Activated naive CD4-positive, alpha-beta T cell treated with anti-CD3 and anti-CD28 coated beads for 36 hours (primary cell): Measurements from ENCODE around the gene BLACAT1. TPM values are rescaled to one million over a fixed set of nuclear protein-coding genes. Genes with fewer than 3 reads are reported as not detected.

Source experiments
- CTCF ChIA-PET: fragments of 350-600 bp; sonication (Branson Sonifier 250); formaldehyde crosslinking; loops from one replicate; lab custom pipeline; 2021; ENCODE audit warnings: antibody characterized with exemption; lab: Charles Lee
- DNase-seq: peaks from one replicate; pipeline ENCODE4 v3.0.0-alpha.2; 2020
- H3K27ac Mint-ChIP-seq: one replicate; pipeline ENCODE4 v1.8.0; 2021; ENCODE audit warnings: mild to moderate bottlenecking, mixed read lengths
- H3K27me3 Mint-ChIP-seq: one replicate; pipeline ENCODE4 v1.8.0; 2021; ENCODE audit warnings: low read depth, mixed read lengths
- H3K36me3 Mint-ChIP-seq: one replicate; pipeline ENCODE4 v1.8.0; 2021; ENCODE audit warnings: low read depth, mixed read lengths
- H3K4me1 Mint-ChIP-seq: one replicate; pipeline ENCODE4 v1.8.0; 2021; ENCODE audit warnings: low read depth, mixed read lengths
- H3K4me3 Mint-ChIP-seq: one replicate; pipeline ENCODE4 v1.8.0; 2021; ENCODE audit warnings: mild to moderate bottlenecking, moderate library complexity, mixed read lengths
- H3K9me3 Mint-ChIP-seq: one replicate; pipeline ENCODE4 v1.8.0; 2021; ENCODE audit warnings: mixed read lengths
- intact Hi-C: fragments of 100-400 bp; cut with micrococcal nuclease; formaldehyde crosslinking; loops from one replicate; pipeline ENCODE4 v1.15.1; 2023
- total RNA-seq, 2 experiments: library from RNA; stranded (reverse); gene quantifications; one replicate each; pipeline ENCODE4 v1.2.3, GENCODE V29; 2021

BLACAT1 gene
- total RNA-seq, 2 experiments from 2014 or later = 0.14 to 0.30 TPM

DNA sequence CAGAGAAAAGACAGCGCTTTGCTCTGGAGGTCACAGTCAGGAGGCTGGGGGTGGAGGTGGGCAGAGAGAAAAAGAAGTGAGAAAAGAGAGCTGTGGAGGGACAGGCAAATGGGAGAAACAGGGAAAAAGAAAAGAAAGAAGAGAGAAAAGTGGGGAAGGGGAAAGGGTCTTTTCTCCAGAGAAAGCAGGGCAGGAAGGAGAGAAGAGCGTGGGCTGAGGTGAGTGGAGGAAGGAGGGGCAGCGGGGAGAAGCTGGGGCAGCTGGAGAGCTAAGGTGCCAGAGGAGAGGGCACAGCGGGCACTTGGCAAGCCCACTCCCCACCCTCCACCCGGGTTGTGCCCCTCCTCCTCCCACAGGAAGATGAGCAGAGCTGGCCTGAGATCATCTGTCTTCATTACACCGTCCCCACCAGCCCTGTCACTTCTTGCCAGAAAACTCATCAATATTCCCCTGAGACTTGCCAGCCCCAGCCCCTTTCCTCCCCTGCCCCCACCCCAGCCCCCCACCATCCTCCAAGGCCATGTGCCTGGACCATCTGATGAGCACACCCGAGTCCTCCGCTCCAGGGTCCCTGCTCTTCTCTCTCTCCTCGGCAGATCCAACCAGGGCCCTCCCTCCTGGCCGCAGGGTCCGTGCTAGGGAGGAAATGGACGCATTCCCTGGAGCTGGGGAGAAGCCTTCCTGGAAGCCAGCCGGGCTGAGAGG, 17.0 kb upstream of the BLACAT1 start:
- no peak for DNase-seq
- Mint-ChIP-seq H3K4me1 (no peaks in the 10 kb centered on the region), H3K36me3 (peaks cover 5% of the 10 kb centered on the region), H3K27ac (no peak overlapping the region), H3K4me3 (no peak overlapping the region), H3K9me3 (peaks cover 16% of the 10 kb centered on the region), H3K27me3 (peaks cover 37% of the 10 kb centered on the region)
- intact Hi-C loops = no loop called here
- CTCF ChIA-PET = interaction anchor here (0.7 to 4.0 kb wide), 2 partner anchors 12 to 13 kb away, joined by 3 to 28 read pairs; no protein-coding TSS in a partner anchor

DNA sequence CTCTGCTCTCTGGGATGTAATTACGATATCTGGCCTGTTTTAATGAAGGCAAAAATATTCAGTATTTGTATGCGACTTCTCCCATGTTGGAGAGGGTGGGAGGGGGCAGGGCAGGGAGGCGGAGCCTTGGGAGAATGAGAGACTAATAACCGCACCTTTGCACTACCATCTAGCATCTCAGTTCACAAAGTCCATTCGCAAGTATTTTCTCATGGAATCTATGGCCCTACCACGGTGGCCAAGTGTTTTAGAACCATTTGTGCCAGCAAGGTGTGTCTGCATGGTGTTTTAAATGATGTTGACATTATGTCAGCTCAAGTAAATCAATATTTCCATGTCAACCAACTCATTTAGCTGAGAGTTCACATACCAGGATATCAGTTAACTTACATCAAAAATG, 14.3 kb upstream of the BLACAT1 start:
- H3K9me3 Mint-ChIP-seq = peaks cover 7% of the 10 kb centered on the region
- H3K36me3 Mint-ChIP-seq = peaks cover 5% of the 10 kb centered on the region
- H3K27me3 Mint-ChIP-seq = peaks cover 45% of the 10 kb centered on the region
- H3K27ac Mint-ChIP-seq = no peak overlapping the region
- H3K4me3 Mint-ChIP-seq = no peak overlapping the region
- intact Hi-C loops = no loop called here
- no peak for DNase-seq
- CTCF ChIA-PET = no interaction called here
- H3K4me1 Mint-ChIP-seq = no peaks in the 10 kb centered on the region

DNA sequence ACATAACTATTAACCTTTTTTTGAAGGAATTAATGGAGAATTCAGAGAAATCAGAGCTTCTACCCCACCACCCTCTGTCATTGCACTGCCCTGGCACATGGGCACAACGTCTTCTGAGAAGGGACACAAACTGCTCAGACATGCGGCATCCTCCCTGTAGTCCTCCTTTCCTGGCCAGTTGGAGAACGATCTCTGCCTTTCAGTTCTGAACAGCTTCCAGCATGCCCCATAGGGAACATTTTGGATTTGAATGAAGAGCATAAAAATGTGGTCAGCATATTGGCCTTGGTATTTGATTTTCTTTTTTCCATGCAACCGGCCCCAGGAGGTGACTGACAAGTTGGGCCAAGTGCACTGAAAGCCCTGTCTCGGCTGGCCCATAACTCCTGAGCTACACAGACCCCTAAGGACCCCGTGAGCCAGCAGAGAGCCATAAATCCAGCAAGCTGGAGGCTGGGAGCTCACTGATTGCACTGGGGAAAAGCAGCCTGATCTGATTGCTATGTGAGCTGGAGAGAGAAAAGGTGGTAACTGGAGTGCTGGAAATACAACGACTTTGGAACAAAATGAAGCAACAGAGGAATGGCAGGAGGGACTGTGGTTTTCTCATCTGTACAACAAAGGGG, 10.9 kb upstream of the BLACAT1 start:
- Mint-ChIP-seq H3K4me1 (no peaks in the 10 kb centered on the region), H3K4me3 (no peak overlapping the region), H3K9me3 (no peaks in the 10 kb centered on the region), H3K27me3 (peaks cover 19% of the 10 kb centered on the region), H3K27ac (no peak overlapping the region), H3K36me3 (no peaks in the 10 kb centered on the region)
- CTCF ChIA-PET = interaction anchor here (0.6 to 1.3 kb wide), 5 partner anchors 19 to 191 kb away, joined by 3 to 7 read pairs (median 3); no protein-coding TSS in a partner anchor
- DNase-seq = no peak
- intact Hi-C loops = no loop called here

DNA sequence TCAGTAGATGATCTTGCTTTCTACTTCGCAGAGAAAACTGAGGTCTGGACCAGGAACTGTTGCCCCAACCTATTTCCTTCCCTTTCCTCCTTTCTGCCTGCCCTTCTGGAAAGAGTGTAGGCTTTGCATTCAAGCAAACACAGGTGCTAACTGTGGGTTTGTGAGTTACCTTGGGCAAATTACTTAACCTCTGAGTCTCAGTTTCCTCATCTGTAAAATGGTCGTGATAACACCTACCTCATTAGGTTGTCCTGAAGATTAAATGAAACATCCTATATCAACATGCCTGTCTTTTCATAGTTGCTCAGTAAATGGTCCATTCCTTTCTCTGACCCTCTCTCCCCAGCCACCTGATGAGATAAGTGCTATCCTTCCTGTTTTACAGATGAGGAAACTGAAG, 9.5 kb upstream of the BLACAT1 start:
- Mint-ChIP-seq H3K27ac (no peak overlapping the region), H3K4me3 (no peak overlapping the region), H3K36me3 (no peaks in the 10 kb centered on the region), H3K4me1 (no peaks in the 10 kb centered on the region), H3K27me3 (peaks cover 19% of the 10 kb centered on the region), H3K9me3 (no peaks in the 10 kb centered on the region)
- intact Hi-C loops = no loop called here
- DNase-seq = no peak
- CTCF ChIA-PET = interaction anchor here (2.2 kb wide), 1 partner anchor 20 kb away, joined by 6 read pairs; no protein-coding TSS in a partner anchor

DNA sequence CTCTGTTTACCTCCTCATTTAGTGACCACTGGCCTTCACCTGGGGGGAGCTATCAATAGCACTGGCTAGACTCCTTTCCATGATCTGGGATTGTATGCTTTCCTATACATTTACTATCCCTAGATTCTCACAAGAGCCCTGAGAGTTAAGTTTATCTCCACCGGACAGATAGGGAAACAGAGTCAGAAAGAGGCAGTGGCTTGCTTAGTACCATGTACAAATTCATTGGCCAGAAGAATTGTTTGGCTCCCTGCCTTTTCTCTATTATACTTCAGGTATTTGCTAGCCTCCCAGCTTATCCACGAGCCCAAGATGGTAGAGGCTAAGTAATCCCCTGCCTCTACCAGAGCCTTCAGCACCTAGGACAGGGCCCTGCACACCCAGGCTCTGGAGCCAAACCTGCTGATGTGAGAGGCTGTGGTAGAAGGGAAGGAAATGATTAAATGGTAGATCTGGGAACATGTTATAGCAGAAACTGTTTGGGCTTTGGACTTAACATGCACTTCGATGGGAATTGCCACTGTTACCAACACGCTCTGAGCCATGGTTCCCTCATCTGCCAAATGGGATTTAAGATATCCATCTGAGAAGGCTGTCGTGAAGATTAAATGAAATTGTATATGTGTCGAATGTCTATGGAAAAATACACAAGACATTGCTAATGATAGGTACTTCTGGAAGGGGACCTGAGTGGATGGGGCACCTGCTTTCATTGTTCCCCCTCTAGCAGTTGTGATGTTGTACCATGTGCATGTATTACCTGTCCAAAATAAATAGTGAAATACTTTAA, 3.1 kb upstream of the BLACAT1 start:
- CTCF ChIA-PET = interaction anchor here (1.0 to 2.8 kb wide), 3 partner anchors 26 to 124 kb away, joined by 3 to 12 read pairs (median 8); no protein-coding TSS in a partner anchor
- DNase-seq = peak; percentile 69
- H3K4me1 Mint-ChIP-seq = peaks cover 10% of the 10 kb centered on the region
- no peaks in the 10 kb centered on the region for H3K36me3 Mint-ChIP-seq
- intact Hi-C loops = loop anchor here (1.0 kb wide), 1 partner anchor 26 kb away; no protein-coding TSS in a partner anchor
- H3K27ac Mint-ChIP-seq = no peak overlapping the region
- peaks cover 42% of the 10 kb centered on the region for H3K27me3 Mint-ChIP-seq
- H3K9me3 Mint-ChIP-seq = no peaks in the 10 kb centered on the region
- H3K4me3 Mint-ChIP-seq = no peak overlapping the region

DNA sequence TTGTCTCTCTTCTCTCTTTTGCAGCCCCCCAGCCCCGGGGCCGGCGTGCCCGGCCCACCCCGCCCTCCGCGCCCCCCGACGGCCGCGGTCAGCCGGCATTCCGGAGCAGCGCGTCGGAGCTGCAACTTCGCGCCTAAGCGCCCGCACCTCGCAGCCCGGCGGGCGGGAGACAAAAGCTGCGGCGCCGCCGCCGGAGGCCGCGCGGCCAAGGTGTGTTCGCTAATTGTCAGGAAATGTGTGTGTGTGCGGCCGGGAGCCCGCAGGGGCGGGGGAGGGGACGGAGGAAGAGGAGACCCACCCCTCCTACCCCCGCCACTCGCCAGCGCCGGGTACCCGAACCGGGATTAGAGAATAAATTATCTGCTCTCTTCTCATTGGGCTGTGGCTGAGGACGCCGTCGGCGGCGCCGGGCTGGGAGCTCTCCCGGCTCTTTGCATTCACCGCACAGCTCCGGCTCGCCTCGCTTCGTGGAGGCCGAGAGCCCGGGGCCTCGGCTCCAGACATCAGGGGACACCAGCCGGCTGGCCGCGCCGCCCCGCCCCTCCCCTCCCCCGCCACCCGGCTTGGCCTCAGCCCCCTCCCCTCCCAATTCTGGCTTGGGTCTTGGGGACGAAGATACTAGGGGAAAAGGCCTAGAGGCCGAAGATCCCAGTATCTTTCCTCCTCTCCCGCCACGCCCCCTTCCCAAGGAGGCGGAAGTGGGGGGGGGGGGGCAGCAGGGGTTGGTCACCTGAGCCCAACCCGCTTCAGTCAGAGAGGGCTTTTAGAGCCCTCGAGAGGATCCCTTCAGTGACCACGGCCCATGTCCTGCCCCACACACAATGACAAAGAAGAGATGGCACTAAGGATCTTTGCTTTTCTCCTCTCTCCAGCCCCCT, 1.3 kb upstream of the BLACAT1 start:
- H3K4me3 Mint-ChIP-seq = peak overlapping the region; percentile 5
- no peaks in the 10 kb centered on the region for H3K9me3 Mint-ChIP-seq
- CTCF ChIA-PET = interaction anchor here (0.9 to 2.8 kb wide), 5 partner anchors 28 to 103 kb away, joined by 3 to 12 read pairs (median 4); no protein-coding TSS in a partner anchor
- DNase-seq = no peak
- H3K36me3 Mint-ChIP-seq = no peaks in the 10 kb centered on the region
- H3K27me3 Mint-ChIP-seq = peaks cover 59% of the 10 kb centered on the region
- H3K27ac Mint-ChIP-seq = no peak overlapping the region
- intact Hi-C loops = no loop called here
- H3K4me1 Mint-ChIP-seq = peaks cover 10% of the 10 kb centered on the region

DNA sequence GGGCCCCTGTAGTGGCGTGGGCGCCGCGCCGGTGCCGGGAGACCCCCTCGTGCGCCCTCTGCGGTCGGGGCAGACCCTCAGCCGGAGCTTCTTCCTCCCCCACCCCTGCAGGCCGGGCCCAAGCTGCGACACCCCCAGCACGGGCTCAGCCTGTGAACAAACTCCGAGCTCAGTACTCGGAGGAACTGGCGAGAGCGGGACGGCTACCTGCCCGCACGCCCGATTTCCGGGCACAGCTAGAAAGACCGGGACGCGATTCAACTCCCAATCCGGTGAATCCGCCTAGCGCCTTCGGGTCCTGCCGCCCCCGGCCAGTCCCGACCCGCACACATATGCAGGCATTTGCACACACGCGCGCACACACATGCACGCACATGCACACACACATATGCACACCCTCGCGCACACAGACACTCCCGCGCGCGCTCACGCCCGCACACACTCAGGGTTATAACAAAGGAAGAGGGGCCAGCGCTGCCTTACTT, 580 bp upstream of the BLACAT1 start:
- no peaks in the 10 kb centered on the region for H3K9me3 Mint-ChIP-seq
- H3K27me3 Mint-ChIP-seq = peaks cover 65% of the 10 kb centered on the region
- H3K4me3 Mint-ChIP-seq = peak overlapping the region; percentile 64
- peaks cover 10% of the 10 kb centered on the region for H3K4me1 Mint-ChIP-seq
- H3K27ac Mint-ChIP-seq = no peak overlapping the region
- CTCF ChIA-PET = interaction anchor here (0.8 to 1.5 kb wide), 6 partner anchors 28 to 132 kb away, joined by 3 to 4 read pairs (median 3); no protein-coding TSS in a partner anchor
- H3K36me3 Mint-ChIP-seq = no peaks in the 10 kb centered on the region
- DNase-seq = no peak
- intact Hi-C loops = no loop called here

DNA sequence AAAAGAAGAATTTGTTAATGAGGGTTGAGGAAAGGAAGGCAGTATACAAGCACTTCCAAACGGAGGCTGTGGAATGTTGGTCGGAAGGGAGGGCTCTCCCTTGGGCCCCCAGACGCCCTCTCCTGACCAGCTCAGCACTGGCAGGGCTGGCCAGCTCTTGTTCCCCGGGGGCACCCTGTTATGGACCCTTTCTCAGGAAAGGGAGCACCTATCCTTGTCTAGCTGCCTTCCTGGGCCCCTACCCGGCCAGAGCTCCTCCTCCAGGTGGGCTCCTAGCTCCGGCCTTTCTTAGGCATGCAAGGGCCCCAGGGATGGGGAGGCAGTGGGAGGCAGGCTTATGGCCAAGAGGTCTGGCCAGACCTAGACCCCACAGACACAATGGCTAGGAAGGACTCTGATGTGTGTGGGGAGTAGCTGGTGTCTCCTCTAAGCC, 926 bp downstream of the BLACAT1 start:
- no peak for DNase-seq
- Mint-ChIP-seq H3K27me3 (peaks cover 68% of the 10 kb centered on the region), H3K4me1 (peaks cover 10% of the 10 kb centered on the region), H3K27ac (no peak overlapping the region), H3K4me3 (no peak overlapping the region), H3K36me3 (no peaks in the 10 kb centered on the region), H3K9me3 (no peaks in the 10 kb centered on the region)
- intact Hi-C loops = no loop called here
- CTCF ChIA-PET = interaction anchor here (0.6 to 1.2 kb wide), 2 partner anchors 28 to 68 kb away, joined by 3 to 4 read pairs; no protein-coding TSS in a partner anchor

DNA sequence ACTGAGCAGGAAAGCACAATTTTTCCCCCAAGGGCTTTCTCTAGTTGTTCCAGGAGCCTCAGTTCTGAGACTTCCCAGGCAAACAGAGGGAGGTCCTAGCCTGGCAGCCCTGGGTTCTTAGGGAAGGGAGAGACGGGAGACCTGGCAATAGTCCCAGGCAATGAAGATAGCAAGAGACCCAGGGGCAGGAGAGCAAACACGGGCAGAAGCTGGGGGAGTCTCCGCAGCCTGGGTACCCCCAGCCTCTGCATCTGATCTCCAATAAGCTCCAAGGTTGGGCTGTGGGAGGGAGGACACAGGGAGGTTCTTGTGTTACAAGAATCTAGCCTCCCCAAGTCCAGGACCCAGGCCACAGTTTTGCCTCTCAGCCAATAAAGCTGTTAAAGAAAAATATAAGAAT, 2.4 kb downstream of the BLACAT1 start:
- H3K4me3 Mint-ChIP-seq = no peak overlapping the region
- H3K9me3 Mint-ChIP-seq = no peaks in the 10 kb centered on the region
- intact Hi-C loops = no loop called here
- no peak overlapping the region for H3K27ac Mint-ChIP-seq
- DNase-seq = no peak
- no peaks in the 10 kb centered on the region for H3K36me3 Mint-ChIP-seq
- CTCF ChIA-PET = no interaction called here
- peaks cover 10% of the 10 kb centered on the region for H3K4me1 Mint-ChIP-seq
- peaks cover 59% of the 10 kb centered on the region for H3K27me3 Mint-ChIP-seq

DNA sequence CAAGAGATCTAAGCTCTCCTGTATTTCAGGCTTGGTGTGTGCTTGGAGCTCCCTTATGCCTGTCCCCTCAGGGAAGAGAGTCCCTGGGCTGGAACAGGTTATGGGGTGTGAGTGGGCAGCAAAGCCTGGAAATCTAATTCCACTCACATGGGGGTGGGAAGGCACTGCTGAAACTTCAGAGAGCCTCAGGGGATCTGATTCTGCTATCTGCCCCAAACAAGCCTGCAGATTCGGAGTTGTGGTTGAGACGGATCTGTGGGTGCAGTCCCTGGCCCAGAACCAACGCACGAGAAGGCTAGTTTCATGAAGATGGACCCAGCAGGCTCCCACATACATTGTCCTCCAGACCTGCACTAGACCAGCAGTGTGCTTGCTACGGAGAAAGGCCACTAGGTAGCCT, 2.9 kb downstream of the BLACAT1 start:
- H3K36me3 Mint-ChIP-seq = no peaks in the 10 kb centered on the region
- no peak overlapping the region for H3K4me3 Mint-ChIP-seq
- intact Hi-C loops = no loop called here
- peaks cover 10% of the 10 kb centered on the region for H3K4me1 Mint-ChIP-seq
- no peak overlapping the region for H3K27ac Mint-ChIP-seq
- CTCF ChIA-PET = interaction anchor here (0.7 to 1.2 kb wide), 2 partner anchors 10 to 57 kb away, joined by 3 read pairs; no protein-coding TSS in a partner anchor
- no peak for DNase-seq
- H3K9me3 Mint-ChIP-seq = no peaks in the 10 kb centered on the region
- peaks cover 54% of the 10 kb centered on the region for H3K27me3 Mint-ChIP-seq

DNA sequence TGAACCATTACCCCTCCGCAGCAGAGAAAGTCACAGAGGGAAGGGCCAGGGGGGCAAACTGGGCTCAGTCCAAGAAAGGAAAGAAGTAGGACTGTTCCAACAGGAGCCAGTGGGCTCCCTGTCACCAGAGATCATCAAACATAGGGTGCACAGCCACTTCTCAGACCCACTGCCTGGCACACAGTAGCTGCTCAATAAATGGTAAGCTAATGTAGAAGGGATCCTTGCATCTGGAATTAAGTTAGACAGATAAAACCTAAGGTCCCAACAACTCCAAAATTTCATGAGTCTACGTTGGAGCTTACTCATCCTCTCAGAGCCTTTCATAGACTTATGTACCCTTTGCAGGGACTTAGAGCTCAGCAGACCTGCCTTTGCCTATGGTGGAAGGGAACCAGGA, 3.5 kb downstream of the BLACAT1 start:
- Mint-ChIP-seq H3K27ac (no peak overlapping the region), H3K4me1 (peaks cover 8% of the 10 kb centered on the region), H3K4me3 (no peak overlapping the region), H3K36me3 (no peaks in the 10 kb centered on the region), H3K27me3 (peaks cover 50% of the 10 kb centered on the region), H3K9me3 (no peaks in the 10 kb centered on the region)
- intact Hi-C loops = no loop called here
- CTCF ChIA-PET = interaction anchor here (0.7 to 1.2 kb wide), 2 partner anchors 9 to 57 kb away, joined by 3 read pairs; no protein-coding TSS in a partner anchor
- DNase-seq = no peak
